Transverse colon (tissue), 4 donors: ENCODE measurements around the gene ACSS3.

Experiments used
- EP300 ChIP-seq: sonication (generic); formaldehyde crosslinking; IDR thresholded peaks from one replicate; pipeline ENCODE4 v1.6.1; 2017; ENCODE audit warnings: antibody characterized with exemption, low read depth
- POLR2A ChIP-seq: fragments of 450-650 bp; IDR thresholded peaks from one replicate; pipeline ENCODE4 v1.6.1; 2016; ENCODE audit warnings: antibody characterized with exemption, mild to moderate bottlenecking, moderate library complexity
- POLR2AphosphoS5 ChIP-seq, 3 donors: sonication (generic); formaldehyde crosslinking; IDR thresholded peaks; one replicate each; pipeline ENCODE4 v1.6.1; 2016; ENCODE audit warnings: antibody characterized with exemption in 3 of 3
- TF ChIP-seq, protein P1 (sequence below), 5 experiments: fragments of 200-600 bp in 3 of 5; fragments of 450-650 bp in 2 of 5; sonication (generic) in 3 of 5; IDR thresholded peaks; 1 replicate in 2 of 5; 2 replicates in 3 of 5; pipeline ENCODE4 v1.5.1; 2016 to 2017; ENCODE audit warnings: antibody characterized with exemption in 5 of 5, inconsistent platforms in 3 of 5, mild to moderate bottlenecking in 2 of 5, moderate library complexity in 1 of 5

DNA sequence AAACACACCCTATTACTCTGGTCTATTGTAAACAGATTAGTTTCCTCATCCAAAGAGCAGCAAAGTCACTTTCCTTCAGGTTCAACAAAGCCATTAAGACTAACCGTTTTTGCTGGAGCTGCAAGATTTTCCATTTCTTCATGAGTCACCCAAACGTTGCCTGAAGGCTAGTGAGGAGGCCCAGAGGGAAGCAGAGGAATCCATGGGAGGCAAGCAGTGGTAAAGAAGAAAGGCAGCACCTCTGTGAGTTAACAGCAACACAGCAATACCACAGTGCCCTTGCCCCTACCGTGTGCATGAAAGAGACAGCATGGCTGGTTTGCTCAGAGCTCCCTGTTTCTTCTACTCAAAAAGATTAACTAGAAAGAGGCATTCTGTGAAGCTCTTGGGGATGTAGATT, 206.3 kb downstream of the ACSS3 start:
- TF ChIP-seq, protein P1, sequence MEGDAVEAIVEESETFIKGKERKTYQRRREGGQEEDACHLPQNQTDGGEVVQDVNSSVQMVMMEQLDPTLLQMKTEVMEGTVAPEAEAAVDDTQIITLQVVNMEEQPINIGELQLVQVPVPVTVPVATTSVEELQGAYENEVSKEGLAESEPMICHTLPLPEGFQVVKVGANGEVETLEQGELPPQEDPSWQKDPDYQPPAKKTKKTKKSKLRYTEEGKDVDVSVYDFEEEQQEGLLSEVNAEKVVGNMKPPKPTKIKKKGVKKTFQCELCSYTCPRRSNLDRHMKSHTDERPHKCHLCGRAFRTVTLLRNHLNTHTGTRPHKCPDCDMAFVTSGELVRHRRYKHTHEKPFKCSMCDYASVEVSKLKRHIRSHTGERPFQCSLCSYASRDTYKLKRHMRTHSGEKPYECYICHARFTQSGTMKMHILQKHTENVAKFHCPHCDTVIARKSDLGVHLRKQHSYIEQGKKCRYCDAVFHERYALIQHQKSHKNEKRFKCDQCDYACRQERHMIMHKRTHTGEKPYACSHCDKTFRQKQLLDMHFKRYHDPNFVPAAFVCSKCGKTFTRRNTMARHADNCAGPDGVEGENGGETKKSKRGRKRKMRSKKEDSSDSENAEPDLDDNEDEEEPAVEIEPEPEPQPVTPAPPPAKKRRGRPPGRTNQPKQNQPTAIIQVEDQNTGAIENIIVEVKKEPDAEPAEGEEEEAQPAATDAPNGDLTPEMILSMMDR (IDR thresholded peaks at IDR 0.05), result no peak
- TF ChIP-seq EP300 (no peak), POLR2A (no peak), POLR2AphosphoS5 (IDR thresholded peaks at IDR 0.05) (no peak)
